SK-N-SH (cell line): ENCODE results near the gene ZNF784. TPM values are rescaled to one million over a fixed set of nuclear protein-coding genes. Genes with fewer than 3 reads are reported as not detected.

Experiments used
- CTCF ChIA-PET: fragments of 300-600, 350-600 bp; formaldehyde crosslinking; extraction: SDS; loops from one replicate; lab custom pipeline; 2021; lab: Yijun Ruan, JAX
- POLR2A ChIA-PET: fragments of 350-600 bp; sonication (Branson Sonifier 250); formaldehyde crosslinking; extraction: SDS; loops from one replicate; lab custom pipeline; 2020; ENCODE audit warnings: antibody characterized with exemption, inconsistent platforms; lab: Yijun Ruan, JAX
- DNase-seq: peaks from one replicate; pipeline ENCODE4 v3.0.0; 2012
- H2AFZ ChIP-seq: fragments of 200-600 bp; sonication (generic); 2 replicates; pipeline ENCODE4 v1.8.1; 2016; ENCODE audit warnings: antibody characterized with exemption, mild to moderate bottlenecking, low read depth
- H3F3A ChIP-seq: fragments of 200-600 bp; sonication (generic); replicated peaks from 2 replicates; pipeline ENCODE3; 2016; ENCODE audit warnings: antibody characterized with exemption, mild to moderate bottlenecking; ENCODE audit not compliant: insufficient read depth
- H3K27ac ChIP-seq, 2 experiments: fragments of 200-500 bp in 1 of 2; fragments of 200-600 bp in 1 of 2; sonication (Bioruptor generic) in 1 of 2; sonication (generic), shearing (Covaris generic) in 1 of 2; 2 replicates each; pipeline versions ENCODE4 v1.5.1 to v1.6.1; 2014 to 2016; ENCODE audit warnings: low read depth in 2 of 2, inconsistent platforms in 1 of 2, low read length in 1 of 2, mild to moderate bottlenecking in 1 of 2, mixed read lengths in 1 of 2
- H3K27me3 ChIP-seq: fragments of 200-600 bp; sonication (generic), shearing (Covaris generic); 2 replicates; pipeline ENCODE4 v1.6.1; 2016; ENCODE audit warnings: mixed run types; ENCODE audit not compliant: insufficient read depth
- H3K36me3 ChIP-seq, 2 experiments: fragments of 200-500 bp in 1 of 2; fragments of 200-600 bp in 1 of 2; sonication (Bioruptor generic) in 1 of 2; sonication (generic) in 1 of 2; replicated peaks in 1 of 2; 2 replicates each; pipeline versions ENCODE3 to v1.5.1; 2014 to 2016; ENCODE audit warnings: low read length in 1 of 2, mild to moderate bottlenecking in 1 of 2; ENCODE audit not compliant: insufficient read depth in 2 of 2, control insufficient read depth in 1 of 2
- H3K4me1 ChIP-seq, 2 experiments: fragments of 200-500 bp in 1 of 2; fragments of 200-600 bp in 1 of 2; sonication (Bioruptor generic) in 1 of 2; sonication (generic), shearing (Covaris generic) in 1 of 2; 2 replicates each; pipeline versions ENCODE4 v1.5.1 to v1.6.1; 2014 to 2016; ENCODE audit warnings: low read depth in 1 of 2, low read length in 1 of 2, mixed run types in 1 of 2; ENCODE audit not compliant: insufficient read depth in 2 of 2, control insufficient read depth in 1 of 2
- H3K4me2 ChIP-seq: fragments of 200-600 bp; sonication (generic), shearing (Covaris generic); 2 replicates; pipeline ENCODE4 v1.6.1; 2017; ENCODE audit warnings: mixed run types
- H3K4me3 ChIP-seq, 2 experiments: fragments of 200-500 bp in 1 of 2; fragments of 200-600 bp in 1 of 2; sonication (Bioruptor generic) in 1 of 2; sonication (generic), shearing (Covaris generic) in 1 of 2; 2 replicates each; pipeline versions ENCODE4 v1.5.1 to v1.8.1; 2014 to 2016; ENCODE audit warnings: low read depth in 2 of 2, inconsistent platforms in 1 of 2, low read length in 1 of 2, mild to moderate bottlenecking in 1 of 2, mixed read lengths in 1 of 2, moderate library complexity in 1 of 2
- H3K79me2 ChIP-seq: fragments of 200-600 bp; sonication (generic); 2 replicates; pipeline ENCODE4 v1.8.1; 2017; ENCODE audit warnings: mild to moderate bottlenecking; ENCODE audit not compliant: insufficient read depth
- H3K9ac ChIP-seq: fragments of 200-600 bp; sonication (generic); 2 replicates; pipeline ENCODE4 v1.6.1; 2017; ENCODE audit warnings: mixed run types
- H3K9me2 ChIP-seq: fragments of 200-600 bp; sonication (generic); 2 replicates; pipeline ENCODE4 v1.6.1; 2017; ENCODE audit warnings: mixed run types
- H3K9me3 ChIP-seq: fragments of 200-600 bp; sonication (generic); 2 replicates; pipeline ENCODE4 v1.6.1; 2017; ENCODE audit warnings: mixed run types, mild to moderate bottlenecking, moderate library complexity
- H4K20me1 ChIP-seq: fragments of 200-600 bp; sonication (generic); 2 replicates; pipeline ENCODE4 v1.6.1; 2017; ENCODE audit warnings: mild to moderate bottlenecking, mixed run types; ENCODE audit not compliant: insufficient read depth
- CHD2 ChIP-seq: fragments of 150-350 bp; IDR thresholded peaks from 2 replicates; pipeline ENCODE4 v1.6.1; 2018; ENCODE audit warnings: low read length; ENCODE audit not compliant: partially characterized antibody
- EZH2phosphoT487 ChIP-seq: fragments of 200-600 bp; sonication (generic); IDR thresholded peaks from 2 replicates; pipeline ENCODE4 v1.6.1; 2017; ENCODE audit warnings: low read depth, mixed run types, mild to moderate bottlenecking, antibody characterized with exemption, moderate library complexity, borderline replicate concordance
- FOSL2 ChIP-seq: IDR thresholded peaks from 2 replicates; pipeline ENCODE4 v1.4.0; 2012; ENCODE audit warnings: low read depth, mild to moderate bottlenecking, moderate library complexity, borderline replicate concordance
- FOXJ3 ChIP-seq: sonication (generic); formaldehyde crosslinking; IDR thresholded peaks from 2 replicates; pipeline ENCODE4 v1.5.1; 2020; ENCODE audit warnings: mild to moderate bottlenecking, missing genetic modification reagents
- FOXM1 ChIP-seq: IDR thresholded peaks from 2 replicates; pipeline ENCODE4 v1.4.0; 2012; ENCODE audit warnings: low read depth, mild to moderate bottlenecking
- GATA2 ChIP-seq: sonication (generic); formaldehyde crosslinking; IDR thresholded peaks from 2 replicates; pipeline ENCODE4 v1.5.0; 2020; ENCODE audit warnings: mild to moderate bottlenecking, missing genetic modification reagents
- JUND ChIP-seq: IDR thresholded peaks from 2 replicates; pipeline ENCODE4 v1.4.0; 2012
- MEF2A ChIP-seq: IDR thresholded peaks from 2 replicates; pipeline ENCODE4 v1.4.0; 2012; ENCODE audit warnings: low read depth, borderline replicate concordance
- NRF1 ChIP-seq: IDR thresholded peaks from 2 replicates; pipeline ENCODE4 v1.6.1; 2012; ENCODE audit warnings: low read depth, mild to moderate bottlenecking, low read length
- POLR2AphosphoS5 ChIP-seq: IDR thresholded peaks from 2 replicates; pipeline ENCODE4 v1.6.1; 2012; ENCODE audit warnings: low read depth, low read length
- RAD21 ChIP-seq: IDR thresholded peaks from 2 replicates; pipeline ENCODE4 v1.6.1; 2012; ENCODE audit warnings: mild to moderate bottlenecking, low read length
- RCOR1 ChIP-seq: fragments of 150-350 bp; IDR thresholded peaks from 2 replicates; pipeline ENCODE4 v1.6.1; 2017; ENCODE audit warnings: antibody characterized with exemption, low read length
- RXRA ChIP-seq: IDR thresholded peaks from 2 replicates; pipeline ENCODE4 v1.4.0; 2012; ENCODE audit warnings: low read depth, mild to moderate bottlenecking, borderline replicate concordance
- SIN3A ChIP-seq: IDR thresholded peaks from 2 replicates; pipeline ENCODE4 v1.6.1; 2012; ENCODE audit warnings: low read depth, mild to moderate bottlenecking, low read length, moderate library complexity, borderline replicate concordance
- SMC3 ChIP-seq: IDR thresholded peaks from 2 replicates; pipeline ENCODE4 v1.6.1; 2012; ENCODE audit warnings: low read depth, low read length, improper control_type of control experiment
- TAF1 ChIP-seq: IDR thresholded peaks from 2 replicates; pipeline ENCODE4 v1.6.1; 2012; ENCODE audit warnings: low read depth, mild to moderate bottlenecking, low read length, moderate library complexity, borderline replicate concordance
- TCF12 ChIP-seq: IDR thresholded peaks from 2 replicates; pipeline ENCODE4 v1.4.0; 2012
- TEAD4 ChIP-seq: IDR thresholded peaks from 2 replicates; pipeline ENCODE4 v1.4.0; 2012; ENCODE audit warnings: mild to moderate bottlenecking, borderline replicate concordance; ENCODE audit not compliant: insufficient read depth
- YY1 ChIP-seq: IDR thresholded peaks from 2 replicates; pipeline ENCODE4 v1.4.0; 2012; ENCODE audit warnings: low read depth, mild to moderate bottlenecking
- WGBS: methylation state at CpG from one replicate; pipeline ENCODE4 v1.1.6; 2017; ENCODE audit warnings: low lambda C conversion rate; 5-methylcytosine and 5-hydroxymethylcytosine counted together
- polyA plus RNA-seq, 3 experiments: library from polyadenylated mRNA; depleted of rRNA; stranded (reverse); fragments of >200 nt; gene quantifications; 2 replicates each; pipeline ENCODE4 v1.2.3, GENCODE V29; 2012
- TF ChIP-seq, protein P1 (sequence below): IDR thresholded peaks from 2 replicates; pipeline ENCODE4 v1.4.0; 2012; ENCODE audit warnings: low read depth, borderline replicate concordance
- TF ChIP-seq, protein P2 (sequence below): IDR thresholded peaks from 2 replicates; pipeline ENCODE4 v1.4.0; 2012; ENCODE audit warnings: low read depth
- TF ChIP-seq, protein P3 (sequence below): IDR thresholded peaks from 2 replicates; pipeline ENCODE4 v1.4.0; 2012; ENCODE audit warnings: low read depth, borderline replicate concordance
- TF ChIP-seq, protein P4 (sequence below): fragments of 150-350 bp; IDR thresholded peaks from 2 replicates; pipeline ENCODE4 v1.6.1; 2016; ENCODE audit warnings: mild to moderate bottlenecking, low read depth, low read length

Gene ZNF784
- polyA plus RNA-seq, 1 of the 3 experiments (the other 2 are of a cell fraction): 5.5 TPM

DNA sequence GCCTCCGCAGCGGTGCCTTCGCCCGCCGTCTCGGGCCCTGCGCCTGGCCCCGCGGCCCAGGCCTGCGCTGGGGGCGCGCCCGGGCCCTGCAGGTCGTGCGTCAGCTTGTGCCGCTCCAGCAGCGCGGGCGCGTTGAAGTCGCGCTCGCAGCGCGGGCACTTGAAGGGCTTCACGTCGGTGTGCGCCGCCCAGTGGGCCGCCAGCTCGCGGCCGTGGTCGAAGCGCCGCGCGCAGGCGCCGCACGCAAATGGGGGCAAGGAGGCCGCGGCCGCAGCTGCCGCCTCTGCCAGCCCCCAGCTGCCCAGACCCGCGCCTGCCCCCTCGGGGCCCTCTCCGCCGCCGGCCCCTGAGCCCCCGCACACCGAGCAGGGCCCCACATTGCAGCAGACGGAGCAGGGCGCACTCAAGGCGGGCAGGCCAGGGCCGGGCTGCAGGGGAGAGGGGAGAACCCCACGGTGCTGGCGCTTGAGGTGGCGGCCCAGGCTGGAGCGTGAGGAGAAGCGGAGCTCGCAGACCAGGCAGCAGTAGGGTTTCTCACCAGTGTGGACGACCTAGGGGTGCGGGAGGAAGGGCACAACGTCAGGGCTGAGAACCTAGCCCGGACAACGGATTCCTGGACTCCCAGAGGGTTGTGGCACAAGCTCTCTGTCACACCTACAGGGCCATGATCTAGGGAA lies 31.1 kb downstream of the ZNF784 start (continued):
- TF ChIP-seq SIN3A (no peak), SMC3 (no peak), NRF1 (no peak), RCOR1 (no peak), POLR2AphosphoS5 (no peak), GATA2 (CRISPR knock-in tag) (no peak)

DNA sequence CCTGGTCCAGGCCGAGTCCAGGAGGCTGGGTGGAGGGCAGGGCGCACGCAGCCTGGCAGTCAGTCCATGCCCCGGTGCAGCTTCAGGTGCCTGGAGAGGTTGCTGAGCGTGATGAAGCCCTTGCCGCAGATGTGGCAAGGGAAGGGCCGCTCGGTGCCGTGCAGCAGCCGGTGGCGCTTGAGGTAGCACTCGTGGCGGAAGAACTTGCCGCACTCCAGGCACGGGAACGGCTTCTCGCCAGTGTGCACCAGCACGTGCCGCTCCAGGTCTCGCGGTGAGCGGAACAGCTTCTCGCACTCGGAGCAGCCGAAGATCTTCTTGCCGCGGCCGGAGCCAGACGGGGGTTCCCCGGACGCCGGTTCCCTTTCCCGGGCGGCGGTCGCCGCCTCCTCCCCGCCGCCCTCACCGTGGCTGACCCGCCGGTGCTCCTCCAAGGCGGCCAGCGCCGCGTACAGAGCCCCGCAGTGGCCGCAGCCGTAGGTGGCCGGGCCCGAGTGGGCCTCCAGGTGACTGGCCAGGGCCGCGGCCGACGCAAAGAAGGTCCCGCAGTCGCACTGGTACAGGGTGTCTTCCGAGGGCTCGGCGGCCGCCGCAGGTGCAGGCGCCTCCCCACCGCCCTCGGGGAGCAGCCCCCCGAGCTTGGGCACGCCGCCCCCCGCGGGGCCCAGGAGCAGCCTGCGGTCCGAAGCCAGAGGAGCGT lies 31.8 kb downstream of the ZNF784 start:
- H3K27me3 ChIP-seq: no peaks in the 10 kb centered on the region
- TF ChIP-seq TCF12 (no peak), FOXM1 (no peak), TAF1 (no peak), FOSL2 (no peak), FOXJ3 (CRISPR knock-in tag) (no peak), YY1 (no peak), EZH2phosphoT487 (no peak), MEF2A (no peak), RAD21 (no peak), JUND (no peak), RXRA (no peak), TEAD4 (no peak), CHD2 (no peak)
- TF ChIP-seq, protein P1, sequence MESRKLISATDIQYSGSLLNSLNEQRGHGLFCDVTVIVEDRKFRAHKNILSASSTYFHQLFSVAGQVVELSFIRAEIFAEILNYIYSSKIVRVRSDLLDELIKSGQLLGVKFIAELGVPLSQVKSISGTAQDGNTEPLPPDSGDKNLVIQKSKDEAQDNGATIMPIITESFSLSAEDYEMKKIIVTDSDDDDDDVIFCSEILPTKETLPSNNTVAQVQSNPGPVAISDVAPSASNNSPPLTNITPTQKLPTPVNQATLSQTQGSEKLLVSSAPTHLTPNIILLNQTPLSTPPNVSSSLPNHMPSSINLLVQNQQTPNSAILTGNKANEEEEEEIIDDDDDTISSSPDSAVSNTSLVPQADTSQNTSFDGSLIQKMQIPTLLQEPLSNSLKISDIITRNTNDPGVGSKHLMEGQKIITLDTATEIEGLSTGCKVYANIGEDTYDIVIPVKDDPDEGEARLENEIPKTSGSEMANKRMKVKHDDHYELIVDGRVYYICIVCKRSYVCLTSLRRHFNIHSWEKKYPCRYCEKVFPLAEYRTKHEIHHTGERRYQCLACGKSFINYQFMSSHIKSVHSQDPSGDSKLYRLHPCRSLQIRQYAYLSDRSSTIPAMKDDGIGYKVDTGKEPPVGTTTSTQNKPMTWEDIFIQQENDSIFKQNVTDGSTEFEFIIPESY: no peak
- TF ChIP-seq, protein P2, sequence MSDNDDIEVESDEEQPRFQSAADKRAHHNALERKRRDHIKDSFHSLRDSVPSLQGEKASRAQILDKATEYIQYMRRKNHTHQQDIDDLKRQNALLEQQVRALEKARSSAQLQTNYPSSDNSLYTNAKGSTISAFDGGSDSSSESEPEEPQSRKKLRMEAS: no peak
- TF ChIP-seq, protein P3, sequence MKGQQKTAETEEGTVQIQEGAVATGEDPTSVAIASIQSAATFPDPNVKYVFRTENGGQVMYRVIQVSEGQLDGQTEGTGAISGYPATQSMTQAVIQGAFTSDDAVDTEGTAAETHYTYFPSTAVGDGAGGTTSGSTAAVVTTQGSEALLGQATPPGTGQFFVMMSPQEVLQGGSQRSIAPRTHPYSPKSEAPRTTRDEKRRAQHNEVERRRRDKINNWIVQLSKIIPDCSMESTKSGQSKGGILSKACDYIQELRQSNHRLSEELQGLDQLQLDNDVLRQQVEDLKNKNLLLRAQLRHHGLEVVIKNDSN: no peak
- TF ChIP-seq, protein P4, sequence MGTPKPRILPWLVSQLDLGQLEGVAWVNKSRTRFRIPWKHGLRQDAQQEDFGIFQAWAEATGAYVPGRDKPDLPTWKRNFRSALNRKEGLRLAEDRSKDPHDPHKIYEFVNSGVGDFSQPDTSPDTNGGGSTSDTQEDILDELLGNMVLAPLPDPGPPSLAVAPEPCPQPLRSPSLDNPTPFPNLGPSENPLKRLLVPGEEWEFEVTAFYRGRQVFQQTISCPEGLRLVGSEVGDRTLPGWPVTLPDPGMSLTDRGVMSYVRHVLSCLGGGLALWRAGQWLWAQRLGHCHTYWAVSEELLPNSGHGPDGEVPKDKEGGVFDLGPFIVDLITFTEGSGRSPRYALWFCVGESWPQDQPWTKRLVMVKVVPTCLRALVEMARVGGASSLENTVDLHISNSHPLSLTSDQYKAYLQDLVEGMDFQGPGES: no peak
- no peak overlapping the region for H3K4me2 ChIP-seq
- WGBS: 90% methylated on average over 23 of the region's 73 CpGs
- no peaks in the 10 kb centered on the region for H3K79me2 ChIP-seq
- ChIA-PET CTCF (no interaction called here), POLR2A (no interaction called here)
- no peak for DNase-seq
- no peaks in the 10 kb centered on the region for H4K20me1 ChIP-seq
- H2AFZ ChIP-seq: no peak overlapping the region
- peaks cover 20 to 34% of the 10 kb centered on the region in 2 experiments for H3K36me3 ChIP-seq
- peaks cover 2% of the 10 kb centered on the region for H3F3A ChIP-seq
- no peak overlapping the region for H3K9ac ChIP-seq
- H3K9me2 ChIP-seq: no peaks in the 10 kb centered on the region
- no peaks in the 10 kb centered on the region for H3K9me3 ChIP-seq
- H3K4me1 ChIP-seq: no peaks in the 10 kb centered on the region; a peak in 1 of 4 replicates
- H3K4me3 ChIP-seq: no peak overlapping the region
- no peak overlapping the region for H3K27ac ChIP-seq
